ENCODE measurements around the gene PRKN.

Gene PRKN

DNA sequence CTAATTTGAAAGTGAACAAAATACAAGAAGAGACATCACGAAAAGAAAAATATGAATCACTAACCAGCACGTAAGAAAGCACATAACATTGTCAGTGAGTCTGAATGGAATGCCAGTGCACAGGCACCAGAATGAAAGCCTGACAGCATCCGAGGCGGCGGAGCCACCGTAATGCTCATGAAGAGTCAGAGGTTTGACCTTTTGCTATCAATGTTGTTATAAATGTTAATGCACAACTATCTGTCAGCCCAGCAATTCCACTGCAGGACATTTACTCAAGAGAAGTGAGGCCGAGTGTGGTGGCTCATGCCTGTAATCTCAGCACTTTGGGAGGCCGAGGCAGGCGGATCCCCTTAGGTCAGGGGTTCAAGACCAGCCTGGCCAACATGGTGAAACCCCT, 562.1 kb downstream of the PRKN start:
- TF ChIP-seq SPI1 (IDR thresholded peaks at IDR 0.05; ENCODE audit: borderline replicate concordance, low read depth) = no peak
- TF ChIP-seq GABPA (IDR thresholded peaks at IDR 0.05; ENCODE audit: low read depth) = no peak
- TF ChIP-seq, protein P1, sequence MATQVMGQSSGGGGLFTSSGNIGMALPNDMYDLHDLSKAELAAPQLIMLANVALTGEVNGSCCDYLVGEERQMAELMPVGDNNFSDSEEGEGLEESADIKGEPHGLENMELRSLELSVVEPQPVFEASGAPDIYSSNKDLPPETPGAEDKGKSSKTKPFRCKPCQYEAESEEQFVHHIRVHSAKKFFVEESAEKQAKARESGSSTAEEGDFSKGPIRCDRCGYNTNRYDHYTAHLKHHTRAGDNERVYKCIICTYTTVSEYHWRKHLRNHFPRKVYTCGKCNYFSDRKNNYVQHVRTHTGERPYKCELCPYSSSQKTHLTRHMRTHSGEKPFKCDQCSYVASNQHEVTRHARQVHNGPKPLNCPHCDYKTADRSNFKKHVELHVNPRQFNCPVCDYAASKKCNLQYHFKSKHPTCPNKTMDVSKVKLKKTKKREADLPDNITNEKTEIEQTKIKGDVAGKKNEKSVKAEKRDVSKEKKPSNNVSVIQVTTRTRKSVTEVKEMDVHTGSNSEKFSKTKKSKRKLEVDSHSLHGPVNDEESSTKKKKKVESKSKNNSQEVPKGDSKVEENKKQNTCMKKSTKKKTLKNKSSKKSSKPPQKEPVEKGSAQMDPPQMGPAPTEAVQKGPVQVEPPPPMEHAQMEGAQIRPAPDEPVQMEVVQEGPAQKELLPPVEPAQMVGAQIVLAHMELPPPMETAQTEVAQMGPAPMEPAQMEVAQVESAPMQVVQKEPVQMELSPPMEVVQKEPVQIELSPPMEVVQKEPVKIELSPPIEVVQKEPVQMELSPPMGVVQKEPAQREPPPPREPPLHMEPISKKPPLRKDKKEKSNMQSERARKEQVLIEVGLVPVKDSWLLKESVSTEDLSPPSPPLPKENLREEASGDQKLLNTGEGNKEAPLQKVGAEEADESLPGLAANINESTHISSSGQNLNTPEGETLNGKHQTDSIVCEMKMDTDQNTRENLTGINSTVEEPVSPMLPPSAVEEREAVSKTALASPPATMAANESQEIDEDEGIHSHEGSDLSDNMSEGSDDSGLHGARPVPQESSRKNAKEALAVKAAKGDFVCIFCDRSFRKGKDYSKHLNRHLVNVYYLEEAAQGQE (IDR thresholded peaks at IDR 0.05; ENCODE audit: insufficient replicate concordance, low read depth) = no peak
- TF ChIP-seq POLR2AphosphoS5 (IDR thresholded peaks at IDR 0.05; ENCODE audit: low read depth) = no peak
- Histone ChIP-seq H3K27ac (replicated peaks) (no peak overlapping the region), H3K4me3 (replicated peaks; ENCODE audit: insufficient read depth, low read length) (no peak overlapping the region), H3K27me3 (ENCODE audit: insufficient read depth, poor library complexity, severe bottlenecking) (no peaks in the 10 kb centered on the region)
- DNase-seq (ENCODE audit: low read depth in 1 of 2, low spot score in 1 of 2) = no peak

DNA sequence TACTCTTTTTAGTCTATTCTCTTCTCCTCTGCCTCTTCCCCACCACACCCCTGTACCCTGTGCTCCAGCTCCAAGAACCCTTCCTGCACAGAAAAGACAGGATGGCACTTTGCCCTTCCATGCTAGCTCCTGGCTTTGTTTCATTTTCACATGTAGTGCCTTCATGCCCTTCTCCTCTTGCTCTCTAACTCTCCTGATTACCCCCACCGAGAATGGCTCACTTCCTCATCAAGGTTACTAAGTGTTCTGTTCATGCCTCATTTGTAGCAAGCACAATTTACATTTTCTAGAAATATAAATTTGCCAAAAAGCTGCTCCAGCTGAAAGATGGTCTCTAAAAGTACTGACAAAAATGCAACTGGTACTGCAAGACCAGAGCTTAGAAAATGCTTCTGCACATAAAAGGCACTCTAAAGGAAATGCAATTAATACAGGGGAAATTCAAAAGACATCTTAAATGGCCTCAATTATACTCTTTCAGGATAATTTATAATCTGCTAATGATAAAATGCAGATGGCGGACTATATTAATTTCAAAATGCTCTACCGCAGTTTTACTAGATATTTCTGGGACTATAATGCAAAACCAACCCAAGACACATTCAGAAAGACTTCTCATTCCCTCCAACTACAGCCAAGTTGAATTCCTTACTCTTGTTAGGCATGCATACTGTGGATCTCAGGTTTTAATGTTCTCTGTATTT, 570.2 kb downstream of the PRKN start:
- no peak overlapping the region for H3K27ac ChIP-seq (replicated peaks)
- TF ChIP-seq, protein P1 (IDR thresholded peaks at IDR 0.05; ENCODE audit: insufficient replicate concordance, low read depth) = no peak
- TF ChIP-seq SPI1 (IDR thresholded peaks at IDR 0.05; ENCODE audit: borderline replicate concordance, low read depth) = peak; percentile 26
- no peaks in the 10 kb centered on the region for H3K27me3 ChIP-seq (ENCODE audit: insufficient read depth, poor library complexity, severe bottlenecking)
- no peak overlapping the region for H3K4me3 ChIP-seq (replicated peaks; ENCODE audit: insufficient read depth, low read length)
- no peak for DNase-seq (ENCODE audit: low read depth in 1 of 2, low spot score in 1 of 2)

DNA sequence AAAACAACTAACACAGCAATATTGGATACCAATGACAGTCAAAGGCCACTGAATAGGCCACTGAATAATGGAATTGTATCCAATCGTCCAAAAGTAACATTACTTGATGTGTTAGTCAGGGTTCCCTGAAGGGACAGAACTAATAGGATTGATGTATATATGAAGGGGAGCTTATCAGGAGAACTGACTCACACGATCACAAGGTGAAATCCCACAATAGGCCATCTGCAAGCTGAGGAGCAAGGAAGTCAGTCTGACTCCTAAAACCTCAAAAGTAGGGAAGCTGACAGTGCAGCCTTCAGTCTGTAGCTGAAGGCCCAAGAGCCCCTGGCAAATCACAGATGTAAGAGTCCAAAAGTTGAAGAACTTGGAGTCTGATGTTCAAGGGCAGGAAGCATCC, 571.4 kb downstream of the PRKN start:
- Histone ChIP-seq H3K27me3 (ENCODE audit: insufficient read depth, poor library complexity, severe bottlenecking) (no peaks in the 10 kb centered on the region), H3K4me3 (replicated peaks; ENCODE audit: insufficient read depth, low read length) (no peak overlapping the region), H3K27ac (replicated peaks) (no peak overlapping the region)
- TF ChIP-seq, protein P2, sequence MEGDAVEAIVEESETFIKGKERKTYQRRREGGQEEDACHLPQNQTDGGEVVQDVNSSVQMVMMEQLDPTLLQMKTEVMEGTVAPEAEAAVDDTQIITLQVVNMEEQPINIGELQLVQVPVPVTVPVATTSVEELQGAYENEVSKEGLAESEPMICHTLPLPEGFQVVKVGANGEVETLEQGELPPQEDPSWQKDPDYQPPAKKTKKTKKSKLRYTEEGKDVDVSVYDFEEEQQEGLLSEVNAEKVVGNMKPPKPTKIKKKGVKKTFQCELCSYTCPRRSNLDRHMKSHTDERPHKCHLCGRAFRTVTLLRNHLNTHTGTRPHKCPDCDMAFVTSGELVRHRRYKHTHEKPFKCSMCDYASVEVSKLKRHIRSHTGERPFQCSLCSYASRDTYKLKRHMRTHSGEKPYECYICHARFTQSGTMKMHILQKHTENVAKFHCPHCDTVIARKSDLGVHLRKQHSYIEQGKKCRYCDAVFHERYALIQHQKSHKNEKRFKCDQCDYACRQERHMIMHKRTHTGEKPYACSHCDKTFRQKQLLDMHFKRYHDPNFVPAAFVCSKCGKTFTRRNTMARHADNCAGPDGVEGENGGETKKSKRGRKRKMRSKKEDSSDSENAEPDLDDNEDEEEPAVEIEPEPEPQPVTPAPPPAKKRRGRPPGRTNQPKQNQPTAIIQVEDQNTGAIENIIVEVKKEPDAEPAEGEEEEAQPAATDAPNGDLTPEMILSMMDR (IDR thresholded peaks at IDR 0.05; ENCODE audit: insufficient read depth, low read length) = no peak
- TF ChIP-seq, protein P1 (IDR thresholded peaks at IDR 0.05; ENCODE audit: insufficient replicate concordance, low read depth) = no peak
- TF ChIP-seq SPI1 (IDR thresholded peaks at IDR 0.05; ENCODE audit: borderline replicate concordance, low read depth) = no peak
- no peak for TF ChIP-seq GABPA (IDR thresholded peaks at IDR 0.05; ENCODE audit: low read depth)
- TF ChIP-seq POLR2AphosphoS5 (IDR thresholded peaks at IDR 0.05; ENCODE audit: low read depth) = no peak
- DNase-seq (ENCODE audit: low read depth in 1 of 2, low spot score in 1 of 2) = no peak

DNA sequence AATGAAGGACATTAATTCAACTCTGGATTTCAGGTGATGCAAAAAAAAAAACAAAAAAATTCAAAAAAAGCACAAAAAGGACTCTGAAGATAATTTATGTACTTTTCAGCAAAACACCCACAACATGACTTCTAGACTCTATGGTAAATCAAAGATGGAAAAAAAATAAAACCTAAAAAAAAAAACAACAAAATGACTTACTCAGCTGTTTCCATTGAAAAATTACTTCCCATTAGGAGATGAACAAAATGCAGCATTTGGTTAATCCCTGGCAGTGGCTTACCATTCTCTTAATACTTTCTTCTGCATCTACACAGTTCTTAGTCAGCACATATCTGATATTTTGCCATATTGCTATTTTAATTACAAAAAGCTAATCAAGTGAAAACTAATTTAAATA, 572.6 kb downstream of the PRKN start:
- Histone ChIP-seq H3K4me3 (replicated peaks; ENCODE audit: insufficient read depth, low read length) (no peak overlapping the region), H3K27me3 (ENCODE audit: insufficient read depth, poor library complexity, severe bottlenecking) (no peaks in the 10 kb centered on the region), H3K27ac (replicated peaks) (no peak overlapping the region)
- no peak for DNase-seq (ENCODE audit: low read depth in 1 of 2, low spot score in 1 of 2)
- TF ChIP-seq GABPA (IDR thresholded peaks at IDR 0.05; ENCODE audit: low read depth) (no peak), SPI1 (IDR thresholded peaks at IDR 0.05; ENCODE audit: borderline replicate concordance, low read depth) (no peak), POLR2AphosphoS5 (IDR thresholded peaks at IDR 0.05; ENCODE audit: low read depth) (no peak)
- TF ChIP-seq, protein P1 (IDR thresholded peaks at IDR 0.05; ENCODE audit: insufficient replicate concordance, low read depth) = no peak
- TF ChIP-seq, protein P2 (IDR thresholded peaks at IDR 0.05; ENCODE audit: insufficient read depth, low read length) = no peak
